Loucy (cell line): ENCODE measurements around the gene SLC35G6.

Source experiments
- H2AFZ ChIP-seq: fragments of 200-600 bp; sonication (generic); 2 replicates; pipeline ENCODE4 v1.6.0; 2016; ENCODE audit warnings: antibody characterized with exemption, mild to moderate bottlenecking, low read length, moderate library complexity
- H3F3A ChIP-seq: fragments of 200-600 bp; 2 replicates; pipeline ENCODE4 v1.6.0; 2016; ENCODE audit warnings: antibody characterized with exemption, low read depth, mild to moderate bottlenecking
- H3K27me3 ChIP-seq: fragments of 200-600 bp; sonication (generic); 2 replicates; pipeline ENCODE4 v1.6.1; 2014; ENCODE audit warnings: low read length, mild to moderate bottlenecking; ENCODE audit not compliant: insufficient read depth, poor library complexity, severe bottlenecking
- H3K36me3 ChIP-seq: fragments of 200-600 bp; sonication (generic); 2 replicates; pipeline ENCODE4 v1.6.1; 2016; ENCODE audit warnings: low read length; ENCODE audit not compliant: insufficient read depth
- H3K4me1 ChIP-seq: fragments of 200-600 bp; sonication (generic); 2 replicates; pipeline ENCODE4 v1.5.1; 2014; ENCODE audit warnings: low read length, mild to moderate bottlenecking; ENCODE audit not compliant: insufficient read depth, poor library complexity, severe bottlenecking
- H3K4me2 ChIP-seq: fragments of 200-600 bp; sonication (generic); 2 replicates; pipeline ENCODE4 v1.6.0; 2014; ENCODE audit warnings: antibody characterized with exemption, low read length, low read depth, mild to moderate bottlenecking; ENCODE audit not compliant: poor library complexity, severe bottlenecking
- H3K4me3 ChIP-seq: fragments of 200-600 bp; sonication (generic); 2 replicates; pipeline ENCODE4 v1.5.1; 2014; ENCODE audit warnings: low read length, mild to moderate bottlenecking, mixed read lengths; ENCODE audit not compliant: poor library complexity, severe bottlenecking
- H3K79me2 ChIP-seq: fragments of 200-600 bp; sonication (generic); 2 replicates; pipeline ENCODE4 v1.6.1; 2014; ENCODE audit warnings: low read length; ENCODE audit not compliant: insufficient read depth
- H3K9ac ChIP-seq: fragments of 200-600 bp; sonication (generic); 2 replicates; pipeline ENCODE4 v1.6.0; 2014; ENCODE audit warnings: mild to moderate bottlenecking, low read depth, low read length, moderate library complexity; ENCODE audit not compliant: poor library complexity, severe bottlenecking
- H3K9me2 ChIP-seq: fragments of 200-600 bp; sonication (generic); replicated peaks from 2 replicates; pipeline ENCODE4 v1.6.1; 2016; ENCODE audit warnings: low read depth, low read length, mixed read lengths
- H3K9me3 ChIP-seq: fragments of 200-600 bp; sonication (generic); 2 replicates; pipeline ENCODE4 v1.6.1; 2014; ENCODE audit warnings: mild to moderate bottlenecking, antibody characterized with exemption, low read length, low read depth; ENCODE audit not compliant: insufficient read depth
- H4K20me1 ChIP-seq: fragments of 200-600 bp; sonication (generic); 2 replicates; pipeline ENCODE4 v1.6.0; 2014; ENCODE audit warnings: antibody characterized with exemption, low read length, mild to moderate bottlenecking; ENCODE audit not compliant: insufficient read depth, poor library complexity, severe bottlenecking
- CTCF ChIP-seq: fragments of 200-600 bp; sonication (generic); conservative IDR thresholded peaks from 2 replicates; pipeline ENCODE4 v1.5.1; 2014; ENCODE audit warnings: mild to moderate bottlenecking, antibody characterized with exemption, low read length
- EZH2phosphoT487 ChIP-seq: fragments of 200-600 bp; IDR thresholded peaks from 2 replicates; pipeline ENCODE4 v1.6.1; 2018; ENCODE audit warnings: antibody characterized with exemption, mild to moderate bottlenecking, moderate library complexity, borderline replicate concordance

The SLC35G6 gene

GRCh38 chr17:7462474-7463371 lies 18.5 kb upstream of the SLC35G6 start:
- TF ChIP-seq CTCF (no peak), EZH2phosphoT487 (no peak)

DNA sequence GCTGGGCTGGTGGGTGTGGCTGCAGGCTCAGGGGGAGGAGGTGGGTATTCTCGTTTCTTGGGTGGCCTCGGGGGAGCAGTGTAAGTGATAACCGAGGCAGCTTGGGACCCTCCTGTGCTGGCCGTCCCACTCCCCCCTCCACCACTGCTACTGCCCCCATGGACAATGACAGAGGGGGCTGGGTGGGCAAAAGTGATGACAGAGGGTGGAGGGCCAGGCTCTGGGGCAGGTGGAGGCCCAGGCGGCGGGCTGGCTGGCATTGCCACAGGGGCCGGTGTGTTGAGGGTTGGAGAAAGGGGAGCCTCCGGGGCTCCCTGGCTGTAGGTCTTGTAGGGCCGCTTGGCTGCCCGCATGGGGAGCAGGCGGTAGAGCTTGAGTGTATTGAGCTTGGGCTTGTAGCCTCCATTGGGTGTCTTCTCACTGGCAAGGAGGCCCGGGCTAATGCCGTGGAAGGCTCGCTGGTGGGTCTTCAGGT lies 17.8 kb upstream of the SLC35G6 start:
- Histone ChIP-seq H3K36me3 (peaks cover 13% of the 10 kb centered on the region; the same call in 1 of the 2 replicates), H4K20me1 (peaks cover 3% of the 10 kb centered on the region), H3K4me1 (peaks cover 9% of the 10 kb centered on the region), H3K4me2 (no peak overlapping the region), H2AFZ (no peak overlapping the region), H3K9ac (no peak overlapping the region), H3K27me3 (no peaks in the 10 kb centered on the region), H3K4me3 (no peak overlapping the region), H3K9me3 (no peaks in the 10 kb centered on the region), H3K79me2 (0 out of 2 replicates have a peak, but pooled peaks cover 3% of the 10 kb centered on the region), H3F3A (peaks cover 4% of the 10 kb centered on the region; the same call in 1 of the 2 replicates), H3K9me2 (no peaks in the 10 kb centered on the region)
- TF ChIP-seq EZH2phosphoT487 (no peak), CTCF (no peak)

More at GRCh38 chr17:7462474-7463371, 18.5 kb upstream of the SLC35G6 start:
- Histone ChIP-seq H2AFZ (no peak overlapping the region), H3K9ac (no peak overlapping the region), H3K79me2 (peaks cover 2% of the 10 kb centered on the region; the same call in 1 of the 2 replicates), H3F3A (peaks cover 4% of the 10 kb centered on the region; the same call in 1 of the 2 replicates), H3K27me3 (no peaks in the 10 kb centered on the region), H3K4me3 (no peak overlapping the region), H3K36me3 (peaks cover 13% of the 10 kb centered on the region; the same call in 1 of the 2 replicates), H3K9me2 (no peaks in the 10 kb centered on the region), H4K20me1 (peaks cover 3% of the 10 kb centered on the region), H3K4me1 (peaks cover 8% of the 10 kb centered on the region), H3K9me3 (no peaks in the 10 kb centered on the region), H3K4me2 (no peak overlapping the region)

DNA sequence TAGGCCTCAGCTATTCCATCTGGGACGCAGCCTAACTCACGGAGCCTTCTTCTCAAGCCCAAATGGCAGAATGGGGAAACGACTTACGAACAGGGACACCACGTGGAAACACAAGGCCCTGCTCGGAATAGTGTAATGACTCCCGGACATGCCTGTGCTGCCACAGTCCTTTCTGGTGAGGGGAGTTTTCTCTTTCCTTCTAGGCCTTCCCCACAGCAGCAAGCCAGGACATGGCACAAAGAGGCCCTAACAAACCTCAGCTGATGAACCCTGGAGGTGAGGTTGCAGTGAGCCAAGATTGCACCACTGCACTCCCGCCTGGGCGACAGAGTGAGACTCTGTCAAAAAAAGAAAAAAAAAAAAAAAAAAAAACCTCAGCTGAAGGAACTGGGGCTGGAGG lies 17.2 kb upstream of the SLC35G6 start:
- Histone ChIP-seq H3K4me3 (no peak overlapping the region), H2AFZ (no peak overlapping the region), H3K9ac (no peak overlapping the region), H4K20me1 (peaks cover 3% of the 10 kb centered on the region), H3K4me2 (no peak overlapping the region), H3K4me1 (peaks cover 9% of the 10 kb centered on the region), H3K79me2 (0 out of 2 replicates have a peak, but pooled peaks cover 3% of the 10 kb centered on the region), H3F3A (no peaks in the 10 kb centered on the region), H3K9me2 (no peaks in the 10 kb centered on the region), H3K36me3 (peaks cover 13% of the 10 kb centered on the region; the same call in 1 of the 2 replicates), H3K9me3 (no peaks in the 10 kb centered on the region), H3K27me3 (no peaks in the 10 kb centered on the region)
- TF ChIP-seq EZH2phosphoT487 = no peak
- no peak for TF ChIP-seq CTCF
